ENCODE results near the gene BRINP1.

GRCh38 chr9:119164716-119165115, 204.5 kb downstream of the BRINP1 start:
- TF ChIP-seq POLR2AphosphoS5 (IDR thresholded peaks at IDR 0.05; ENCODE audit: low read depth) (no peak), CTCF (IDR thresholded peaks at IDR 0.05; ENCODE audit: insufficient read depth, low read length) (no peak), GABPA (IDR thresholded peaks at IDR 0.05; ENCODE audit: low read depth) (no peak), REST (IDR thresholded peaks at IDR 0.05; ENCODE audit: insufficient replicate concordance, low read depth) (no peak)

Data from HL-60 (cell line).